Sigmoid colon (tissue), 4 donors: ENCODE results near the gene PIGH.

Experiments
- EP300 ChIP-seq, 4 donors: sonication (generic); formaldehyde crosslinking; IDR thresholded peaks; one replicate each; pipeline ENCODE4 v1.6.1; 2017; ENCODE audit warnings: antibody characterized with exemption in 4 of 4
- POLR2A ChIP-seq, 2 donors: fragments of 450-650 bp; IDR thresholded peaks; one replicate each; pipeline ENCODE4 v1.6.1; 2016; ENCODE audit warnings: antibody characterized with exemption in 2 of 2, mild to moderate bottlenecking in 2 of 2, moderate library complexity in 2 of 2
- TF ChIP-seq, protein P1 (sequence below), 4 experiments: fragments of 450-650 bp in 3 of 4; fragments of 200-600 bp in 1 of 4; IDR thresholded peaks; one replicate each; pipeline ENCODE4 v1.5.1; 2016 to 2019; ENCODE audit warnings: antibody characterized with exemption in 4 of 4, mild to moderate bottlenecking in 3 of 4, moderate library complexity in 2 of 4

DNA sequence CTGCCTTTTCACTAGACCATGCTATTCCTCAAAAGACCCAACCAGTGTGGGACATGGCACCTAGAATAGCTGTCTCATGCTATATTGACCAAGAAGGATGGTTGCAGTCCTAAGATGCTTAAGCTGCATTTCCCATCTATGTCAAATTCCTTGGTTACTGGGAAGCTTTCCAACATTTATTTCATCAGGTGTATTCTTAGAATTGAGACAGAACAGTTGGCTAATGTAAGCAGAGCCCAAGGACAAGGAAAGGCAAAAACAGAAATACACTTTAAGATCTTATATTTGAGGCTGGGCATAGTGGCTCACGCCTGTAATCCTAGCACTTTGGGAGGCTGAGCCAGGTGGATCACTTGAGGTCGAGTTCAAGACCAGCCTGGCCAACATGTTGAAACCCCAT is 44.4 kb upstream of the PIGH start:
- TF ChIP-seq, protein P1, sequence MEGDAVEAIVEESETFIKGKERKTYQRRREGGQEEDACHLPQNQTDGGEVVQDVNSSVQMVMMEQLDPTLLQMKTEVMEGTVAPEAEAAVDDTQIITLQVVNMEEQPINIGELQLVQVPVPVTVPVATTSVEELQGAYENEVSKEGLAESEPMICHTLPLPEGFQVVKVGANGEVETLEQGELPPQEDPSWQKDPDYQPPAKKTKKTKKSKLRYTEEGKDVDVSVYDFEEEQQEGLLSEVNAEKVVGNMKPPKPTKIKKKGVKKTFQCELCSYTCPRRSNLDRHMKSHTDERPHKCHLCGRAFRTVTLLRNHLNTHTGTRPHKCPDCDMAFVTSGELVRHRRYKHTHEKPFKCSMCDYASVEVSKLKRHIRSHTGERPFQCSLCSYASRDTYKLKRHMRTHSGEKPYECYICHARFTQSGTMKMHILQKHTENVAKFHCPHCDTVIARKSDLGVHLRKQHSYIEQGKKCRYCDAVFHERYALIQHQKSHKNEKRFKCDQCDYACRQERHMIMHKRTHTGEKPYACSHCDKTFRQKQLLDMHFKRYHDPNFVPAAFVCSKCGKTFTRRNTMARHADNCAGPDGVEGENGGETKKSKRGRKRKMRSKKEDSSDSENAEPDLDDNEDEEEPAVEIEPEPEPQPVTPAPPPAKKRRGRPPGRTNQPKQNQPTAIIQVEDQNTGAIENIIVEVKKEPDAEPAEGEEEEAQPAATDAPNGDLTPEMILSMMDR (IDR thresholded peaks at IDR 0.05), result no peak
- TF ChIP-seq EP300 (IDR thresholded peaks at IDR 0.05), result no peak
- no peak for TF ChIP-seq POLR2A (IDR thresholded peaks at IDR 0.05)
